ENCODE results near the gene SERTM1.

Gene SERTM1

GRCh38 chr13:36685927-36686326, 12.1 kb downstream of the SERTM1 start:
- peaks cover 10% of the 10 kb centered on the region for H3K27me3 Mint-ChIP-seq
- H3K4me1 Mint-ChIP-seq: no peaks in the 10 kb centered on the region
- H3K4me3 Mint-ChIP-seq: no peak overlapping the region
- peaks cover 8% of the 10 kb centered on the region for H3K9me3 Mint-ChIP-seq
- H3K27ac Mint-ChIP-seq: no peak overlapping the region
- H3K36me3 Mint-ChIP-seq: no peaks in the 10 kb centered on the region

DNA sequence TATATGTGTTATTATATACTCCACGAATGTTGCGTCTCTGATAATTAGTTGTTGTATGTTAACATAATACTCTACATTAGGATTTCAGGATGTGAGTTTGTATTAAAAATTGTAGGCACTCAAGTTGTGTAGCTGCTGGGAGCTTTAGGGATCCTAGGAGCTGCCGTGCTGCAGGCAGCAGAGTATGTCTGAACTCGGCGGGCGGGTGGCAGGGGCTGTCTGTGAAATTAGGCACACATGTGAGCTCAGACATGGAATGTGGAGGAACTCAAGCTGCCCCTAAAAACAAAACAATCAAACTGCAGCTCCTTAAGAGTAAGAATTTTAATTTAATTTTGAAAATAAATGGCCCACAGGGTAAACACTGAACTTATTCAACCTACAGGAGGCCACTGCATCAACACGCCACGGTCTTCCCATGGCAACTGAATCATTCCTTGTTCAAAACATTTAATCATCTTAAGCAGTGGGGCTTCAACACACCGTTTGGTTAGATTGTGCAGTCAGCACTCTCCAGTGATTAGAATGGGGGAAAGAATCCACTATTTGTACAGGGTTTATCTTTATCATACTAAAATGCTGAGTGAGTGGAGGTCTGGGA, 22.7 kb downstream of the SERTM1 start:
- H3K27ac Mint-ChIP-seq: no peak overlapping the region
- H3K4me1 Mint-ChIP-seq: no peaks in the 10 kb centered on the region
- no peaks in the 10 kb centered on the region for H3K36me3 Mint-ChIP-seq
- peaks cover 19% of the 10 kb centered on the region for H3K27me3 Mint-ChIP-seq
- H3K9me3 Mint-ChIP-seq: peaks cover 6% of the 10 kb centered on the region
- no peak overlapping the region for H3K4me3 Mint-ChIP-seq

DNA sequence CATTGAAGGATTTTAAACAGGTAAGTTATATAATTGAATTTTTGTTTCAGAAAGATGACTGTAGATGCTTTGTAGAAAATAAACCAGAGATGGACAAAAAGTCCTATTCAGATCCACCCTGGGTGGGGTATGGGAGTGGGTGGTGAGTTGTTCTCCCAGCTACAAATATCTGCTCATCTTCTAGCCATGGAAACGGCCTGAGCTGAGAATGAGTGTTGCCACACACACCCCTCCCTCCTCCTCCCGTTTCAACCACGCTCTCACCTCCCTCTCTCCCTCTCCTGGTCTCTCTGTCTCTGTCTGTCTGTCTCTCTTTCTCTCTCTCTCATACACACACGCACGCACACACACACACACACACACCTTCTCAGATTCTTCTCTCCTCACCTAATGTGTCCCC, 26.4 kb downstream of the SERTM1 start:
- Mint-ChIP-seq H3K36me3 (no peaks in the 10 kb centered on the region), H3K4me3 (no peak overlapping the region), H3K4me1 (no peaks in the 10 kb centered on the region), H3K9me3 (peaks cover 6% of the 10 kb centered on the region), H3K27ac (no peak overlapping the region), H3K27me3 (peaks cover 14% of the 10 kb centered on the region)

GRCh38 chr13:36706755-36707154, 32.9 kb downstream of the SERTM1 start:
- Mint-ChIP-seq H3K4me1 (no peaks in the 10 kb centered on the region), H3K4me3 (no peak overlapping the region)

DNA sequence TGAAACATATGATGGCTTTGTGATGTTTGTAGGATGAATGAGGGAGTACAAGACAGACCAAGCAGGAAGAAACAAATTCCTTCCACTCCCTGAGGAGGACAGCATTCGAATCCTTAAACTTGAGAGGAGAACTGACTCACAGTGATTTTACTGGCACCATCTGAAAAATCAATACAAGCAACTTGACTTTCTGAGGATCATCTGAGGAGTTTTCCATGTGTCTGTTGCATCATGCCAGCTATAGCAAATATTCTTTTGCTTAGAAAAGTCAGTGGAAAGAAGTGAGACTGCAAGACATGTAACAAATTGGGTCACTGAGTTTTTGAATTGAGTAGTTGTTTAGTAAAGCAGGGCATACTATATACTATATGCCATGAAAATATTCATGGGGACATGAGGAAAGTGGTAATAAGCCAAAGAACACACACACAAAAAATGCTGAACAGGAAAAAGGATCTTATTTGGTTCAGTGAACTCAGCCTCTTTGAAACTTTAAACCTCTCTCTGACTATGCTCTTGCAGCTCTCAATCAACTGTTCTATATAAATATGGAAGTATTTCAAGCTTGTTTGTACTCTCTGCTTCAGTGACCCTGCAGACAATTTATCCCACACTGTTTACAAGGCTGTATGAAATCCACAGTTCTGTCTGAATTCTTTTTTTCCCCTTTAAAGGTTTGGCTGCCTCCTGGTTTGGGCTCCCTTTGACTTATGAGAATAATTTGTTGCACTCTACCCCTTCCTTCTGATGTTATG, 35.5 kb downstream of the SERTM1 start:
- H3K9me3 Mint-ChIP-seq: no peaks in the 10 kb centered on the region
- peaks cover 8% of the 10 kb centered on the region for H3K27me3 Mint-ChIP-seq
- no peaks in the 10 kb centered on the region for H3K36me3 Mint-ChIP-seq
- H3K4me1 Mint-ChIP-seq: no peaks in the 10 kb centered on the region
- H3K4me3 Mint-ChIP-seq: no peak overlapping the region
- H3K27ac Mint-ChIP-seq: no peak overlapping the region

More at GRCh38 chr13:36706755-36707154, 32.9 kb downstream of the SERTM1 start:
- H3K9me3 Mint-ChIP-seq: no peaks in the 10 kb centered on the region
- no peaks in the 10 kb centered on the region for H3K36me3 Mint-ChIP-seq
- peaks cover 3% of the 10 kb centered on the region for H3K27me3 Mint-ChIP-seq
- no peak overlapping the region for H3K27ac Mint-ChIP-seq

DNA sequence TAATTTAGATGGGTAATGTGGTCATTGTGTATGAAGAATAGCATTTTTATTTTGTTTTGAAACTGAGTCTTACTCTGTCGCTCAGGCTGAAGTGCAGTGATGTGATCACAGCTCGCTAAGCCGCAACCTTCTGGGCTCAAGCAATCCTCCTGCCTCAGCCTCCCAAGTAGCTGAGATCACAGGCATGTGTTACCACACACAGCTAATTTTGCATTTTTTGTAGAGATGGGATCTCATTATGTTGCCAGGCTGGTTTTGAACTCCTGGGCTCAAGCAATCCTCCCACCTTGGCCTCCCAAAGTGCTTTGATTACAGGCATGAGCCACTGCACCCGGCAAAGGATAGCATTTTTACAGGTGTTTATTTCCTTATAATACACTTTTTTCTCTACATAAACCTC, 36.6 kb downstream of the SERTM1 start:
- no peaks in the 10 kb centered on the region for H3K9me3 Mint-ChIP-seq
- H3K4me3 Mint-ChIP-seq: no peak overlapping the region
- H3K27ac Mint-ChIP-seq: no peak overlapping the region
- peaks cover 9% of the 10 kb centered on the region for H3K27me3 Mint-ChIP-seq
- H3K4me1 Mint-ChIP-seq: no peaks in the 10 kb centered on the region
- no peaks in the 10 kb centered on the region for H3K36me3 Mint-ChIP-seq

DNA sequence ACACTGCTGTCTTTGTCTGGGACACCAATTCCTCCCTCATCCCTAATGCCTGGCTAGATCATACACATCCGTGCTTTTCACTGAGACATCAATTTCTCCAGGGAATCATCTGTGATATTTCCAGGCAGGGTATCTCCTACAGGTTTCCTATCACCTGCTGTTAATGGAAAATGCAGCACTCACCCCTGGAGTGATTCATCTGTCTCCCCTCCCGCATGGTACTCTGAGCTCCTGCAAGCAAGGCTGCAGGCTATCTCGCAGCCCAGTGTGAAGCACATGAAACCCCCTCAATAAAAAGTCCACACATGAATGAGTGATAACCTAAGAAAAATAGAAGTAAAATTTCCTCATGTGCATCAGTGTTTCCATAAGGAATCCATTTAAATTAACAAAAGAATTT, 38.5 kb downstream of the SERTM1 start:
- Mint-ChIP-seq H3K36me3 (no peaks in the 10 kb centered on the region), H3K4me1 (no peaks in the 10 kb centered on the region), H3K27ac (no peak overlapping the region), H3K27me3 (peaks cover 11% of the 10 kb centered on the region), H3K9me3 (no peaks in the 10 kb centered on the region), H3K4me3 (no peak overlapping the region)

- peaks cover 11% of the 10 kb centered on the region for H3K27me3 Mint-ChIP-seq
- H3K4me3 Mint-ChIP-seq: no peak overlapping the region
- no peaks in the 10 kb centered on the region for H3K9me3 Mint-ChIP-seq
- no peaks in the 10 kb centered on the region for H3K4me1 Mint-ChIP-seq
- no peaks in the 10 kb centered on the region for H3K36me3 Mint-ChIP-seq
- no peak overlapping the region for H3K27ac Mint-ChIP-seq
These were observed 39.0 kb downstream of the SERTM1 start for GRCh38 chr13:36712770-36713169.

DNA sequence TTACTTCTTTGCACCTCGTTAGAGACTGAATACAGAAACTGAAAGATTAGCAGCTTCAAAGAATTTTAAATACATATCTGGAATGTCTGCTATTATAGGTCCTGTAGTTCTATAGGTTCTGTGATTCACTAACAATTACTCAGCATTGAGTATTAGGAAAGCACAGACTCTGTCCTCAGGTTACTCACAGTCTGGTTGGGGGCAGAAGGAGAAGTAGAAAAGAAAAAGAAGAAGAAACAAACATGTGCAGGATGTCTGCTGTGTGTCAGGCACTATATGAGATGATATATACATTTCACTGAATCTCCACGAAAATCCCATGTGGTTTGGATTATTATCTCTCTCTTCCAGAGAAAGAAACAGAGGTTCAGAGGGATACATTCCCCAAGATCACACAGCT, 40.1 kb downstream of the SERTM1 start:
- Mint-ChIP-seq H3K4me3 (no peak overlapping the region), H3K27me3 (peaks cover 8% of the 10 kb centered on the region), H3K36me3 (no peaks in the 10 kb centered on the region), H3K27ac (no peak overlapping the region), H3K9me3 (no peaks in the 10 kb centered on the region), H3K4me1 (no peaks in the 10 kb centered on the region)

- no peak overlapping the region for H3K27ac Mint-ChIP-seq
- peaks cover 8% of the 10 kb centered on the region for H3K27me3 Mint-ChIP-seq
- H3K4me1 Mint-ChIP-seq: no peaks in the 10 kb centered on the region
- H3K9me3 Mint-ChIP-seq: no peaks in the 10 kb centered on the region
- no peak overlapping the region for H3K4me3 Mint-ChIP-seq
- H3K36me3 Mint-ChIP-seq: no peaks in the 10 kb centered on the region
These were observed 42.0 kb downstream of the SERTM1 start for GRCh38 chr13:36715841-36716240.

DNA sequence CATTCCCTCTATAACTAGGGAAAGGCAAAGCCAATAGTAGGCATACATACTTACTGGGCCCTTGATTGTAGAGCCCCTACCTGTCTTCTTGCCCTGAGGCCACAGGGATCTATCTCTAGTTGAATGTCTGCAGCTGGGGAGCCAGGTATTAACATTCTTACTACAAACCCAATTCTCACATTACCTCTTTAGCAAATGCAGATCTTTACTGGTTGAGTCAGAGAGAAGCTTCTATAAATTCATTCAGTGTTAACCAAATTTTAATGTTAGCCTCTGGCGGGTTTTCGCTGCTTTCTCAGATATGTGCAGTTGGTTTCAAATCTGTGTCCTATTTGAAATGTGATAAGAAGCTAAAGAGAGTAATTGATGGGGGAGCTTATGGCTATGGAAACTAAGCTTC, 43.2 kb downstream of the SERTM1 start:
- Mint-ChIP-seq H3K4me1 (no peaks in the 10 kb centered on the region), H3K4me3 (no peak overlapping the region), H3K36me3 (no peaks in the 10 kb centered on the region), H3K9me3 (no peaks in the 10 kb centered on the region), H3K27ac (no peak overlapping the region), H3K27me3 (peaks cover 15% of the 10 kb centered on the region)

DNA sequence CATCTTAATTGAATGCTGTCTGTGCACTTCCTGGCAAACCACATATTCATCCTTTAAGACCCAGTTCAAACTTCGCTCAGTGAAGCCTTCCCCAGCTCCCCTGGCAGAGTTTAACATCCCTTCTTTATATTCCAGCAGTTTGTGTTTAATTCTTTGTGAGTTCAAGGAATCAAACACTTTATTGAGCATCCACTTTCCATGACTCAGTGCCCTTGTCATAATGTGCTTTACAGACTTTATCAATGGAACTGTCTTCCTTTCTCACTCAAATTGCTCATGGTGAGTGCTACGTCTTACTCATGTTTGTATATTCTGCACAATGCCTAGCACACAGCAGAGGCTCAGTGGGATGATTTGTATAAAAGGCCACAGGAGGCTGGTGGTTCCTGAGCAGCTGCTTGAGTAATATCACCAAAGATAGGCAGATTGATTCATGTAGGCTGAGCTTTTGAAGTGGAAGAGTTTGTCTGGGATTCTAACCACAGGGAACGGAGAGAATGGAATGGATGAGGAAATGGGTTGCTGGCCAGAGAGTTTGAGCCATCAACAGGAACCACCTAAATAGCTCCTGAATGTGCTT, 44.2 kb downstream of the SERTM1 start:
- no peaks in the 10 kb centered on the region for H3K9me3 Mint-ChIP-seq
- no peak overlapping the region for H3K4me3 Mint-ChIP-seq
- H3K27ac Mint-ChIP-seq: no peak overlapping the region
- no peaks in the 10 kb centered on the region for H3K36me3 Mint-ChIP-seq
- peaks cover 13% of the 10 kb centered on the region for H3K27me3 Mint-ChIP-seq
- no peaks in the 10 kb centered on the region for H3K4me1 Mint-ChIP-seq

DNA sequence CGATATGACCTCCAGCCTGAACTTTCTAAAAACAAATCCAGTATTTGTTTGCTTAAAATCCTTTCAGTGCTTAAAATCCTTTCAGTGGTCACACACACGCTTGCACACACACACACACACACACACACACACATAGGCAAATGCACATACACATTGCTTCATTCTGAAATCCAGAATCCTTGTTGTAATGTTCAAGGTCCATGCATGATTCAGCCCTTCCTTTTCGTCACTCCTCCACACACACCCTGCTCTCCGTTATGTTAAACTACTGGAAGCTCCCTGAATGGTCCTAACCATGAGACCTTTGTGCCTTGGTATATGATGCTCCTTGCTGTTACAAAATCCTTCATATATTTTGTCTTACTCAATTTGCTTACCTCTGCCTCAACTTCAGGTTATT, 44.9 kb downstream of the SERTM1 start:
- Mint-ChIP-seq H3K4me1 (no peaks in the 10 kb centered on the region), H3K27ac (no peak overlapping the region), H3K4me3 (no peak overlapping the region), H3K27me3 (peaks cover 13% of the 10 kb centered on the region), H3K36me3 (no peaks in the 10 kb centered on the region), H3K9me3 (no peaks in the 10 kb centered on the region)

- no peaks in the 10 kb centered on the region for H3K9me3 Mint-ChIP-seq
- no peak overlapping the region for H3K4me3 Mint-ChIP-seq
- H3K27me3 Mint-ChIP-seq: peaks cover 11% of the 10 kb centered on the region
- H3K4me1 Mint-ChIP-seq: no peaks in the 10 kb centered on the region
- no peak overlapping the region for H3K27ac Mint-ChIP-seq
- no peaks in the 10 kb centered on the region for H3K36me3 Mint-ChIP-seq
These were observed 50.3 kb downstream of the SERTM1 start for GRCh38 chr13:36724141-36724540.

DNA sequence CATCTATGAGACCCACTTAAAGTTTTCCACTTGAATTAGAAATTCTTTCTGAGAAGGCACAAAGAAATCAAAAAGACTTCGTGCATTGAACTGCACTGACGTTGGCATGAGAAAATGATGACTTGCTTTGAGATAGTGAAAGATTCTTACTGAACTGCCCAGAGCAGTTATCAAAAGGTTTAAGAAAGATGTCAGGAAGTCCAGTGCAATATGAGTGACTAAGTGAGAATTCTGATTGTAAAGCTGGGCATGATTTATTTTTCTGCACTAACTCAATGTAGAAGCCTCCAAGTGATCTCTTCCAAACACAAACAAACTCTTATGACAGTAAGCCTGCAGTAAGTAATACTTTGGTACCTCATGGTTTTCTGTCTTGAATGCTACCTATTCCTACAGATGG, 52.1 kb downstream of the SERTM1 start:
- no peaks in the 10 kb centered on the region for H3K4me1 Mint-ChIP-seq
- peaks cover 14% of the 10 kb centered on the region for H3K27me3 Mint-ChIP-seq
- no peaks in the 10 kb centered on the region for H3K36me3 Mint-ChIP-seq
- H3K27ac Mint-ChIP-seq: no peak overlapping the region
- H3K9me3 Mint-ChIP-seq: no peaks in the 10 kb centered on the region
- H3K4me3 Mint-ChIP-seq: no peak overlapping the region

DNA sequence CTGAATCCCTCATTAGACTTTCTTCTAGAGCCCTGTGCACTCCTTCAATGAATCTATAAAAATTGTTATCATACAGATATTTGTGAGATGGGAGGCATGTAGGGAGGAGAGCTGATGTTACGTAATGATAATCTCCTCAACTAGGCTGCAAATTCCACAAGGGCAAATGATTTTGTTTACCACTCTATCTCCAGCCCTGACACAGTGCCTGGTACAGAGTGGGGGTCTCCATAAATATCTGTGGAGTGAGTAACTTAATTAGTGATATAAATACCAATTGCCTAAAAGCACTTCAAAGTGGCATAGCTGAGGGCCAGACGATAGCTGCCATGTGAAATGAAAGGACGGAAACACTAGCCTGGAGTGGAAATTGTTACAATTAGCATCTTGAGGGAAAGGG, 54.2 kb downstream of the SERTM1 start:
- Mint-ChIP-seq H3K27me3 (peaks cover 6% of the 10 kb centered on the region), H3K9me3 (no peaks in the 10 kb centered on the region), H3K27ac (no peak overlapping the region), H3K4me3 (no peak overlapping the region), H3K36me3 (no peaks in the 10 kb centered on the region), H3K4me1 (no peaks in the 10 kb centered on the region)
